Gastrocnemius medialis (tissue), 4 donors: Measurements from ENCODE around the gene LIAS. TPM values are rescaled to one million over a fixed set of nuclear protein-coding genes. Genes with fewer than 3 reads are reported as not detected.

Experiments used
- ATAC-seq, 2 donors: fragments of 150-250 bp; one replicate each; pipeline ENCODE4 v1.9.1; 2016
- DNase-seq, 2 donors: peaks; one replicate each; pipeline ENCODE4 v3.0.0-alpha.2; 2019
- H3K27ac ChIP-seq, 4 donors: fragments of 200-600 bp; sonication (generic); 1 replicate in 1 of 4; 2 replicates in 3 of 4; pipeline ENCODE4 v1.5.1; 2016 to 2018; ENCODE audit warnings: mild to moderate bottlenecking in 2 of 4, moderate library complexity in 1 of 4
- H3K27me3 ChIP-seq, 3 donors: fragments of 200-600 bp; sonication (generic) in 2 of 3; 1 replicate in 1 of 3; 2 replicates in 2 of 3; pipeline versions ENCODE4 v1.5.1 to v1.6.0; 2016 to 2019; ENCODE audit warnings: mild to moderate bottlenecking in 1 of 3, moderate library complexity in 1 of 3
- H3K36me3 ChIP-seq, 2 donors: fragments of 200-600 bp; sonication (generic) in 1 of 2; one replicate each; pipeline ENCODE4 v1.5.1; 2017 to 2018
- H3K4me1 ChIP-seq, 2 donors: fragments of 200-600 bp; sonication (generic) in 1 of 2; one replicate each; pipeline ENCODE4 v1.5.1; 2016 to 2017; ENCODE audit warnings: mild to moderate bottlenecking in 2 of 2
- H3K4me3 ChIP-seq, 4 donors: fragments of 200-600 bp; sonication (generic) in 3 of 4; 1 replicate in 1 of 4; 2 replicates in 3 of 4; pipeline ENCODE4 v1.5.1; 2016 to 2019; ENCODE audit warnings: mild to moderate bottlenecking in 2 of 4
- H3K9me3 ChIP-seq, 3 donors: fragments of 200-600 bp; sonication (generic) in 2 of 3; 1 replicate in 1 of 3; 2 replicates in 2 of 3; pipeline ENCODE4 v1.5.1; 2016 to 2019
- POLR2A ChIP-seq, 2 donors: fragments of 450-650 bp; IDR thresholded peaks; one replicate each; pipeline ENCODE4 v1.6.1; 2017; ENCODE audit warnings: antibody characterized with exemption in 2 of 2, mild to moderate bottlenecking in 2 of 2, moderate library complexity in 2 of 2
- in situ Hi-C, 4 donors: fragments of 200-750 bp; cut with MboI; loops; one replicate each; pipeline versions ENCODE4 v1.15.0 to v1.8.0; 2017; ENCODE audit warnings: low sequenced_read_pairs in 4 of 4
- intact Hi-C: fragments of 100-400 bp; cut with DNase I; formaldehyde crosslinking; loops from one replicate; pipeline ENCODE4 v1.15.1; 2023; ENCODE audit warnings: low total_unique reads
- total RNA-seq, 4 donors: library from RNA; depleted of rRNA; stranded (reverse); fragments of >200 nt; gene quantifications; one replicate each; pipeline versions ENCODE4 v1.1.0 to v1.2.3, GENCODE V29; 2016
- TF ChIP-seq, protein P1 (sequence below), 5 experiments: fragments of 450-650 bp in 3 of 5; fragments of 200-600 bp in 2 of 5; sonication (generic) in 2 of 5; IDR thresholded peaks in 4 of 5; conservative IDR thresholded peaks in 1 of 5; 1 replicate in 4 of 5; 2 replicates in 1 of 5; pipeline ENCODE4 v1.5.1; 2016 to 2019; ENCODE audit warnings: antibody characterized with exemption in 5 of 5, mild to moderate bottlenecking in 3 of 5, moderate library complexity in 3 of 5

Gene LIAS
- total RNA-seq, 4 donors from 2014 or later: 10.3 to 20.2 (median 12.1) TPM

- TF ChIP-seq, protein P1, sequence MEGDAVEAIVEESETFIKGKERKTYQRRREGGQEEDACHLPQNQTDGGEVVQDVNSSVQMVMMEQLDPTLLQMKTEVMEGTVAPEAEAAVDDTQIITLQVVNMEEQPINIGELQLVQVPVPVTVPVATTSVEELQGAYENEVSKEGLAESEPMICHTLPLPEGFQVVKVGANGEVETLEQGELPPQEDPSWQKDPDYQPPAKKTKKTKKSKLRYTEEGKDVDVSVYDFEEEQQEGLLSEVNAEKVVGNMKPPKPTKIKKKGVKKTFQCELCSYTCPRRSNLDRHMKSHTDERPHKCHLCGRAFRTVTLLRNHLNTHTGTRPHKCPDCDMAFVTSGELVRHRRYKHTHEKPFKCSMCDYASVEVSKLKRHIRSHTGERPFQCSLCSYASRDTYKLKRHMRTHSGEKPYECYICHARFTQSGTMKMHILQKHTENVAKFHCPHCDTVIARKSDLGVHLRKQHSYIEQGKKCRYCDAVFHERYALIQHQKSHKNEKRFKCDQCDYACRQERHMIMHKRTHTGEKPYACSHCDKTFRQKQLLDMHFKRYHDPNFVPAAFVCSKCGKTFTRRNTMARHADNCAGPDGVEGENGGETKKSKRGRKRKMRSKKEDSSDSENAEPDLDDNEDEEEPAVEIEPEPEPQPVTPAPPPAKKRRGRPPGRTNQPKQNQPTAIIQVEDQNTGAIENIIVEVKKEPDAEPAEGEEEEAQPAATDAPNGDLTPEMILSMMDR (IDR thresholded peaks at IDR 0.05 in 4 of 5, conservative IDR thresholded peaks at IDR 0.05 in 1 of 5): no peak
- no peak for TF ChIP-seq POLR2A (IDR thresholded peaks at IDR 0.05)
- Histone ChIP-seq H3K4me3 (no peak overlapping the region), H3K36me3 (no peaks in the 10 kb centered on the region), H3K4me1 (no peaks in the 10 kb centered on the region), H3K27me3 (no peaks in the 10 kb centered on the region), H3K27ac (no peak overlapping the region), H3K9me3 (no peaks in the 10 kb centered on the region)
- in situ Hi-C loops: no loop called here
- DNase-seq (no peak), ATAC-seq (no peak)
- intact Hi-C loops: no loop called here
Observed at GRCh38 chr4:39490322-39490721, 31.5 kb downstream of the LIAS start.

- in situ Hi-C loops: no loop called here
- no peaks in the 10 kb centered on the region for H3K27me3 ChIP-seq
- H3K9me3 ChIP-seq: no peaks in the 10 kb centered on the region
- H3K4me3 ChIP-seq: no peak overlapping the region
- H3K4me1 ChIP-seq: no peaks in the 10 kb centered on the region
- H3K27ac ChIP-seq: no peak overlapping the region
- TF ChIP-seq, protein P1 (IDR thresholded peaks at IDR 0.05 in 4 of 5, conservative IDR thresholded peaks at IDR 0.05 in 1 of 5): no peak
- no peak for TF ChIP-seq POLR2A (IDR thresholded peaks at IDR 0.05)
- intact Hi-C loops: no loop called here
- ATAC-seq (no peak), DNase-seq (no peak)
- H3K36me3 ChIP-seq: no peaks in the 10 kb centered on the region
Observed at GRCh38 chr4:39494354-39494753, 35.5 kb downstream of the LIAS start.

DNA sequence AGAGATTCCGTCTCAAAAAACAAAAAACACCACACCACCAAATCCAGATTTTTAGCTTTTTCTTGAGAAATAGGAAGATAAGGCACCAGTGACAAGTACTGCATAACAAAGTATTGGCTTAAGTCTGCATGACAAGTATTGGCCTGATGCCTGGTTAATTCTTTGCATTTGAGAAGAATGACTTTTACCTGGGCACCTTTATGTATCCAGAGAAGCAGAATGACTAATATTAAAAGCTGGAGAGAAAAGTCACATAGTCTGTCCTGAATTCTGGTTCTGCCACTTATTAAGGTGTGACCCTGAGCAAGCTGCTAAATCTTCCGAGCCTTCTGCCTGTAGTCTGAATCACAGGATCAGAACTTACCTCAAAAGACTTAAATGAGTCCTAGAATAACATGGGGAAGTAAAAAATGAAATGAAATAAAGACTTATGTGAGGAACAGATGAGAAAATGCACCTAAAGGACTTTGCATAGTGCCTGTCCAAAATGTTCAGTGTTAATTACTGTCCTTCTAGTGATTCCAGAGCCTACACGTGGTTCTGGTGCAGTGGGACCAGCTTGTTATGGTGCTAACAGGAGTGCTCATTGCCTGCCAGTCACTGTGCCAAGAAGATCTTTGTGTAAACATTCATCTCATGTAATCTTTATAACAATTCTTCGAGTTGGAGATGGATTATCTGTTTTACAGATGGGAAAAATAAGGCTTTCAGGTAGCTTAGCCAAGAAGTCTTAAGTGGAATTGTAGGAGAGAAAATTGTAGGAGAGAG lies 36.8 kb downstream of the LIAS start:
- in situ Hi-C loops: no loop called here
- no peak overlapping the region for H3K27ac ChIP-seq
- ATAC-seq (no peak), DNase-seq (no peak)
- no peak overlapping the region for H3K4me3 ChIP-seq
- no peaks in the 10 kb centered on the region for H3K27me3 ChIP-seq
- TF ChIP-seq, protein P1 (IDR thresholded peaks at IDR 0.05 in 4 of 5, conservative IDR thresholded peaks at IDR 0.05 in 1 of 5): no peak
- TF ChIP-seq POLR2A (IDR thresholded peaks at IDR 0.05): no peak
- intact Hi-C loops: no loop called here
- H3K4me1 ChIP-seq: no peaks in the 10 kb centered on the region
- no peaks in the 10 kb centered on the region for H3K9me3 ChIP-seq
- H3K36me3 ChIP-seq: no peaks in the 10 kb centered on the region

GRCh38 chr4:39497909-39498726 lies 39.3 kb downstream of the LIAS start:
- H3K36me3 ChIP-seq: peaks cover 0 to 18% of the 10 kb centered on the region in 2 donors
- no peak for DNase-seq

More at GRCh38 chr4:39497909-39498726, 39.3 kb downstream of the LIAS start:
- no peaks in the 10 kb centered on the region for H3K27me3 ChIP-seq
- H3K27ac ChIP-seq: no peak overlapping the region
- TF ChIP-seq, protein P1 (IDR thresholded peaks at IDR 0.05 in 4 of 5, conservative IDR thresholded peaks at IDR 0.05 in 1 of 5): no peak
- no peak for TF ChIP-seq POLR2A (IDR thresholded peaks at IDR 0.05)
- H3K4me1 ChIP-seq: no peaks in the 10 kb centered on the region
- H3K9me3 ChIP-seq: no peaks in the 10 kb centered on the region
- in situ Hi-C loops: no loop called here
- intact Hi-C loops: no loop called here
- no peak for ATAC-seq
- H3K4me3 ChIP-seq: no peak overlapping the region
